GM13977 (cell line): ENCODE results near the gene LRIG2.
"Not testable (repeated sequence)": the region's sequence is repeated elsewhere in the genome, so short reads cannot be mapped to it uniquely, and the experiment has no call there.

Experiments used
- DNase-seq: peaks from one replicate; pipeline ENCODE4 v3.0.0; 2012; ENCODE audit warnings: low spot score
- in situ Hi-C: fragments of 300-500 bp; cut with MboI; formaldehyde crosslinking; loops from one replicate; pipeline ENCODE4 v1.12.0; 2022; ENCODE audit warnings: low sequenced_read_pairs, low pct_unique_long_range_greater_than_20kb, mixed read lengths, inconsistent platforms; ENCODE audit not compliant: unreplicated experiment
- TF ChIP-seq, protein P1 (sequence below): IDR thresholded peaks from 2 replicates; pipeline ENCODE4 v1.5.1; 2012; ENCODE audit warnings: mild to moderate bottlenecking, control low read depth; ENCODE audit not compliant: insufficient read depth; ENCODE audit errors: extremely low read depth, missing control alignments

LRIG2 gene

DNA sequence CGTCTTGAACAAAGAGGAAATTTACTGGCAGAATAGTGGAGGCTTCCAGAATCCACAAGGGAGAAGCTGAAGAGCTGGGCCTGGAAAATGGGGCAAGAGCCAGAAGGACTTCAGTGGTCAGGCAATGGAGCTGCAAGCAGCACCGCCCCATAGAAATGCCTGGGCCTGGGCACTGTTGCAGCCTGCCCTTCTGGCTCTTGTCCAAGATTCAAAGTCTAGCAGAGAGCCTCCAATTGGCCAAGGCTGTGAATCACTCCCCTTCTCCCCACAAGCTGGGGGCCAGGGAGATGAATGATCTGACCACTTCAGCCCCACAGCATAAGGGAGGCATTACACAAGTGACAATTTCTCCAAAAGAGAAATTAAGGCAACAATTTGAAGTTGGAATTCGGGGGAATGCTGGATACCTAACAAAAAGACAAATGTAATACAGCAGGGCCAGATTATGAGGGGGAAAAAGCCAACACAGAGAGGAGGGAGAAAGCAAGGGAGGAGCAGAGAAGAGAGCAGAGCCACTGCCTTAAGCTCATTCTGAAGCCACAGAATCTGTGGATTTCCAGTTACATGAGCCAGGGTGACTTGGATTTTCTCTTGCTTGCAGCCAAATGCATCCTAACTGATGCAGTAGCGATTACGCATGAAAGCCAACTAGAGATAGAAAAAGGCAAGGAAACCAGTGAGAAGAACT lies 80.3 kb downstream of the LRIG2 start:
- in situ Hi-C loops = loop anchor here (25.0 kb wide), 1 partner anchor 309 kb away; no protein-coding TSS in a partner anchor
- no peak for DNase-seq
- TF ChIP-seq, protein P1, sequence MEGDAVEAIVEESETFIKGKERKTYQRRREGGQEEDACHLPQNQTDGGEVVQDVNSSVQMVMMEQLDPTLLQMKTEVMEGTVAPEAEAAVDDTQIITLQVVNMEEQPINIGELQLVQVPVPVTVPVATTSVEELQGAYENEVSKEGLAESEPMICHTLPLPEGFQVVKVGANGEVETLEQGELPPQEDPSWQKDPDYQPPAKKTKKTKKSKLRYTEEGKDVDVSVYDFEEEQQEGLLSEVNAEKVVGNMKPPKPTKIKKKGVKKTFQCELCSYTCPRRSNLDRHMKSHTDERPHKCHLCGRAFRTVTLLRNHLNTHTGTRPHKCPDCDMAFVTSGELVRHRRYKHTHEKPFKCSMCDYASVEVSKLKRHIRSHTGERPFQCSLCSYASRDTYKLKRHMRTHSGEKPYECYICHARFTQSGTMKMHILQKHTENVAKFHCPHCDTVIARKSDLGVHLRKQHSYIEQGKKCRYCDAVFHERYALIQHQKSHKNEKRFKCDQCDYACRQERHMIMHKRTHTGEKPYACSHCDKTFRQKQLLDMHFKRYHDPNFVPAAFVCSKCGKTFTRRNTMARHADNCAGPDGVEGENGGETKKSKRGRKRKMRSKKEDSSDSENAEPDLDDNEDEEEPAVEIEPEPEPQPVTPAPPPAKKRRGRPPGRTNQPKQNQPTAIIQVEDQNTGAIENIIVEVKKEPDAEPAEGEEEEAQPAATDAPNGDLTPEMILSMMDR = no peak

DNA sequence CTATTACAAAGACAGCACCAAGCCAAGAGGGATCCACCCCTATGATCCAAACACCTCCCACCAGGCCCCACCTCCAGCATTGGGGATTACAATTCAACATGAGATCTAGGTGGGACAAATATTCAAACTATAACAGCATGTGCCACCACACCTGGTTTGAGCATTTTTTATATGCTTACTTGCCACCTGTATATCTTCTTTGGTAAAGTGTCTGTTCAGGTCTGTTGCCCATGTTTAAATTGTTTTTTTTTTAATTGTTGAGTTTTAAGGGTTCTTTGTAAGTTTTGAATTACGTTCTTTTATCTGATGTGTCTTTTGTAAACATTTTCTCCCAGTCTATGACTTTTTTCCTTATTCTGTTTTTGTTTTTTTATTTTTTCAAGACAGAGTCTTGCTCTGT lies 83.4 kb downstream of the LRIG2 start:
- TF ChIP-seq, protein P1 = no peak
- in situ Hi-C loops = loop anchor here (25.0 kb wide), 1 partner anchor 306 kb away; no protein-coding TSS in a partner anchor
- no peak for DNase-seq

DNA sequence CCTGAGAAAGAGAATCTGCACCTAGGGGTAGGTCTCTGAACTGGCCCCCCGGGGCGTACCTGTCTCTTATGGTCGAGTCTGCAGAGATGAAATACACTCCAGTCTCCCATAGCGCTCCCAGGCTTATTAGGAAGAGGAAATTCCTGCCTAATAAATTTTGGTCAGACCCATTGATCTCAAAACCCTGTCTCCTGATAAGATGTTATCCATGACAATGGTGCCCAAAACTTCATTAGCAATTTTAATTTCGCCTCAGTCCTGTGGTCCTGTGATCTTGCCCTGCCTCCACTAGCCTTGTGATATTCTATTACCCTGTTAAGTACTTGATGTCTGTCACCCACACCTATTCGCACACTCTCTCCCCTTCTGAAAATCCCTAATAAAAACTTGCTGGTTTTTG lies 85.7 kb downstream of the LRIG2 start:
- in situ Hi-C loops = loop anchor here (25.0 kb wide), 1 partner anchor 304 kb away; no protein-coding TSS in a partner anchor
- not testable (repeated sequence) for DNase-seq

DNA sequence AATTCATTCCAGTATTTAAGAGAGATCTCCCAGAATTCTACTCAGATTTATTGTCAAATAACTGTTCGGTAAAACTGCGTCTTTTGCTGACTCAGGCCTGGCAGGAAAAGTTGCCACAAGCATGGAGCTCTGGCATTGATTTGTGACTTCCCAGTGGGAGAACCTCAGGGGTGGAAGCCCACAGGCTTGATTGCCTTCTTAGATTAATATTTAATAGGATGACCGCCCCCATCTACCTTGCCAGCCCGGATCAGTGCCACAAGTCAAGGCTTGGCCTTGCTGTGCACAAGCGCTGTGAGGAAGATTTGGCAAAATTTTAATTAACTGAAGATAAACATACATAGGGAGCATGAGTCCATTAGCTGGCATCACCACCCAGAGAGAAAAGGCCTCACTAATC lies 93.5 kb downstream of the LRIG2 start:
- in situ Hi-C loops = loop anchor here (25.0 kb wide), 1 partner anchor 296 kb away; no protein-coding TSS in a partner anchor

DNA sequence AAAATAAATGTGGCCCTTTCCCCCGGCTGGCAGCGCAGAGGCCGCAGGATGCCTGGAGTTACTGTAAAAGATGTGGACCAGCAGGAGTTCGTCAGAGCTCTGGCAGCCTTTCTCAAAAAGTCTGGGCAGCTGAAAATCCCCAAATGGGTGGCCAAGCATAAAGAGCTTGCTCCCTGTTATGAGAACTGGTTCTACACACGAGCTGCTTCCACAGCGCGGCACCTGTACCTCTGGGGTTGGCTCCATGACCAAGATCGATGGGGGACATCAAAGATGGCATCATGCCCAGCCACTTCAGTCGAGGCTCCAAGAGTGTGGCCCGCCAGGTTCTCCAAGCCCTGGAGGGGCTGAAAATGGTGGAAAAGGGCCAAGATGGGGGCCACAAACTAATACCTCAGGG lies 95.9 kb downstream of the LRIG2 start:
- TF ChIP-seq, protein P1 = no peak
- in situ Hi-C loops = loop anchor here (25.0 kb wide), 1 partner anchor 293 kb away; no protein-coding TSS in a partner anchor
- no peak for DNase-seq

More for the DNA sequence above, 93.5 kb downstream of the LRIG2 start:
- TF ChIP-seq, protein P1 = no peak
- DNase-seq = no peak

DNA sequence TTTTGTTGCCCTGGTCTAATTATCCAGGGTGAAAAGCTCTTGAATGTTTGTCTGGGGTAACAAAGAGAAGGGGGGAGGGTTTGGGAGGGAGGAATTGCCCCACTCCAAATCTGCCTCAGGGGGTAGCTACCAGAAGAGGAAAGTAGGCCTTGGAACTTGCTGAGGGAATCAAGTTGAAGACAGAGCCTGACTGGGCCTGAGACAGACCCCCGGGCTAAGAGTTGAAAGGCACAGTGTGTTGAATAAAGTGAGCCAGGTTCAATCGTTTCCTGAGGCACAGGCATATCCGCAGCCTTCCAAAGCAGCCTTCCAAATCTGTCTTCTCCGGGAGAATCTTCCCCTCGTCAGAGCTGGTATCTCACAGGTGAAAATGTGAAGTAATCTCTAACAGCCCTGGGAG lies 96.6 kb downstream of the LRIG2 start:
- in situ Hi-C loops = loop anchor here (25.0 kb wide), 1 partner anchor 293 kb away; no protein-coding TSS in a partner anchor
- TF ChIP-seq, protein P1 = no peak
- DNase-seq = no peak

DNA sequence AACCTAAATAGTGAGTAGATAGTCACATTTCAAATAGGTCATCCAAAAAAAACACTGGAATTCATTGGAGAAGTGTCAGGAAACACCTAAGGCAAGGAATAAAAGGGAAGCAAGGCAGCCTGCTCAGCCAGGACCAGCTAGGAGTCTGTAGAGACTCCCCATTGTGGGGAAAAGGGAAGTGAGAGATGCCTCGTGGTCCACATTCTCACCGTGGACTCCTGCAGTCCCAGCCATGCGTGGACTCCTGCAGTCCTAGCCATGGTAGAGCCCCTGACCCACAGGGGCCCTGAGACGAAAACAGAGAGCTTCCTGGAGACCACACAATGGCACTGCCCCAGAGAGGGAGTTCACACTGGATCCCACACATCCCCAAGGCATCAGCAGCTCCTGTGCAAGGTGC lies 97.5 kb downstream of the LRIG2 start:
- no peak for DNase-seq
- in situ Hi-C loops = loop anchor here (25.0 kb wide), 1 partner anchor 292 kb away; no protein-coding TSS in a partner anchor
- TF ChIP-seq, protein P1 = no peak
